Bronchial epithelial cell (primary cell): ENCODE results near the gene CBY2. TPM values are rescaled to one million over a fixed set of nuclear protein-coding genes. Genes with fewer than 3 reads are reported as not detected.

ENCODE experiments used
- DNase-seq: peaks from one replicate; pipeline ENCODE4 v3.0.0-alpha.2; 2010; ENCODE audit warnings: low read depth
- FAIRE-seq: peaks from 2 replicates; lab custom pipeline; 2011; peaks lifted over from hg19 to GRCh38; lab: Jason Lieb, UNC
- H3K27me3 ChIP-seq: 2 replicates; pipeline ENCODE4 v1.5.1; 2011; ENCODE audit warnings: low read length; ENCODE audit not compliant: control insufficient read depth, insufficient read depth
- H3K36me3 ChIP-seq: 2 replicates; pipeline ENCODE4 v1.5.1; 2011; ENCODE audit warnings: low read length; ENCODE audit not compliant: control insufficient read depth, insufficient read depth
- H3K4me3 ChIP-seq: 2 replicates; pipeline ENCODE4 v1.5.1; 2011; ENCODE audit warnings: mild to moderate bottlenecking, low read depth, low read length, control low read depth
- CTCF ChIP-seq: IDR thresholded peaks from 2 replicates; pipeline ENCODE4 v1.5.1; 2011; ENCODE audit warnings: mild to moderate bottlenecking, moderate library complexity, low read length, control low read depth, inconsistent platforms; ENCODE audit not compliant: insufficient read depth, severe bottlenecking
- total RNA-seq: library from RNA; depleted of rRNA; stranded (reverse); fragments of >200 nt; gene quantifications from 2 replicates; pipeline ENCODE4 v1.2.1, GENCODE V29; 2014

Gene CBY2
- total RNA-seq, 1 donor from 2014 or later, result not detected

- Histone ChIP-seq H3K4me3 (no peak overlapping the region), H3K36me3 (no peaks in the 10 kb centered on the region), H3K27me3 (no peaks in the 10 kb centered on the region)
- FAIRE-seq (no peak), DNase-seq (no peak)
- no peak for TF ChIP-seq CTCF
Measured at GRCh38 chr13:45742985-45743384, 40.9 kb downstream of the CBY2 start.

- no peak for TF ChIP-seq CTCF
- FAIRE-seq (peak; percentile 13), DNase-seq (no peak)
- no peaks in the 10 kb centered on the region for H3K36me3 ChIP-seq
- H3K4me3 ChIP-seq, result no peak overlapping the region
- H3K27me3 ChIP-seq, result peaks cover 2% of the 10 kb centered on the region
Measured at GRCh38 chr13:45744979-45745378, 42.9 kb downstream of the CBY2 start.

- DNase-seq, result no peak
- H3K36me3 ChIP-seq, result no peaks in the 10 kb centered on the region
- FAIRE-seq, result peak; percentile 84
- no peak overlapping the region for H3K4me3 ChIP-seq
- TF ChIP-seq CTCF, result no peak
- H3K27me3 ChIP-seq, result peaks cover 2% of the 10 kb centered on the region
Measured at GRCh38 chr13:45747071-45747470, 45.0 kb downstream of the CBY2 start.

- Histone ChIP-seq H3K36me3 (no peaks in the 10 kb centered on the region), H3K4me3 (no peak overlapping the region), H3K27me3 (peaks cover 2% of the 10 kb centered on the region)
- FAIRE-seq (no peak), DNase-seq (no peak)
- no peak for TF ChIP-seq CTCF
Measured at GRCh38 chr13:45748941-45749759, 47.0 kb downstream of the CBY2 start.

- H3K27me3 ChIP-seq, result peaks cover 2% of the 10 kb centered on the region
- no peaks in the 10 kb centered on the region for H3K36me3 ChIP-seq
- no peak for TF ChIP-seq CTCF
- DNase-seq (no peak), FAIRE-seq (no peak)
- H3K4me3 ChIP-seq, result no peak overlapping the region
Measured at GRCh38 chr13:45750566-45750965, 48.4 kb downstream of the CBY2 start.
